GM19395 (cell line): ENCODE data around the gene LYVE1.

Experiments used
- ATAC-seq: cut with Tn5 transposase; IDR thresholded peaks from one replicate; pipeline ENCODE4 v1.9.1; 2021; ENCODE audit warnings: mild to moderate bottlenecking, moderate library complexity; ENCODE audit not compliant: unreplicated experiment

LYVE1 gene

GRCh38 chr11:10561043-10561818 is 7.2 kb downstream of the LYVE1 start:
- ATAC-seq: no peak

DNA sequence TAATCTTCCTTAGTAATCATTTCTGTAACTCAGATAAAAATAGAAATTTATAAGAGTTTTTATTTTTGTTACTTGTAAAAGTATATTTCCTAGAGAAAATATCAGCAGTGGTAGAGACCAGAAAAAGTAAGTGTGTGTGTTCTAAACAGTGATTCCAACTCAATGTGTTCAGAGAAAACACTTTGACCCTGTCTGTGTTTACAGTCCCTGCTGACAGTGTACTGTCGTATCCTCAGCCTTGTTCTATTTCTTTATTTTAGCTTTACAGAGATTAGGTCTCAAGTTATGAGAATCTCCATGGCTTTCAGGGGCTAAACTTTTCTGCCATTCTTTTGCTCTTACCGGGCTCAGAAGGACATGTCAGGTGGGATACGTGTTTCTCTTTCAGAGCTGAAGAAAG is 10.2 kb downstream of the LYVE1 start:
- no peak for ATAC-seq

DNA sequence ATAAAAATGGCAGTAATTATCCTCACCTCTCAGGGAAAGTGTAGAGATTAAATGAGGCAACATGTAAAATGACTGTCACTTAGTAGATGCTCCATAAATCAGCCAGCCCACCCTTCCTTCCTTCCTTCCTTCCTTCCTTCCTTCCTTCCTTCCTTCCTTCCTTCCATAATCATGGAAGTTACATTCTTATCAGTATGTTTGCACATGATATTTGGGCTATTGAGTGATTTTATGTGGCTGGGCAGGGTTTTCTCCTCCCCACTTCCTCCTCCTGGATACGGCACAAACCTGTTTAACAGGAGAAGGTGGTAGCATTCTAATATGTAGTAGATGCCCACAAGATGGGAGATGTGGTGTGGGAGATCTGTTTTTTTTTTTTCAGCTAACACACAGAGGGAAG is 11.9 kb downstream of the LYVE1 start:
- no peak for ATAC-seq

DNA sequence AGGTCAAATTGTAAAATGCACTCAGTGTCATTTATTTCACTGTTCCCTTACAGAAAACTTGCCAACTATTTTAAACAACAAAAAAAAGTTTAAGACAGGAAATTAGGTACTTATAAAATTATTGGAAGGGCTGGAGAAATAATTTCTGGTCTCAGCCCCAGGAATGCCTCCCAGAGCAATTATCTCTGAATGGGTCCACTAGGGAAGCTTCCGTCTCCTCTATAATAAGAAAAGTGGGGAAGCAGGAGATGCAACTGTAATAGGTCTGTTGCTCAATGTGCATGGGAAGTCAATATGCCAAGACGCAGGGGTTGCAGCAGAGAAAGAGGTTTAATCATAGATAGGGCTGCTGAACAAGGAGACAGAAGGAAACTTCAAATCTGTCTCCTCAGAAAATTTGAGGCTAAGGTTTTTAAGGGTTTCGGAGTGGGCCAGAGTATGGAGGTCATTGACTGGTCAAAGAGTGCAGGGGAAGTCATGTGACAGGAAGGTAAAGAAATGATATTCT is 16.6 kb downstream of the LYVE1 start:
- ATAC-seq: no peak

GRCh38 chr11:10551290-10551592 is 17.2 kb downstream of the LYVE1 start:
- no peak for ATAC-seq

DNA sequence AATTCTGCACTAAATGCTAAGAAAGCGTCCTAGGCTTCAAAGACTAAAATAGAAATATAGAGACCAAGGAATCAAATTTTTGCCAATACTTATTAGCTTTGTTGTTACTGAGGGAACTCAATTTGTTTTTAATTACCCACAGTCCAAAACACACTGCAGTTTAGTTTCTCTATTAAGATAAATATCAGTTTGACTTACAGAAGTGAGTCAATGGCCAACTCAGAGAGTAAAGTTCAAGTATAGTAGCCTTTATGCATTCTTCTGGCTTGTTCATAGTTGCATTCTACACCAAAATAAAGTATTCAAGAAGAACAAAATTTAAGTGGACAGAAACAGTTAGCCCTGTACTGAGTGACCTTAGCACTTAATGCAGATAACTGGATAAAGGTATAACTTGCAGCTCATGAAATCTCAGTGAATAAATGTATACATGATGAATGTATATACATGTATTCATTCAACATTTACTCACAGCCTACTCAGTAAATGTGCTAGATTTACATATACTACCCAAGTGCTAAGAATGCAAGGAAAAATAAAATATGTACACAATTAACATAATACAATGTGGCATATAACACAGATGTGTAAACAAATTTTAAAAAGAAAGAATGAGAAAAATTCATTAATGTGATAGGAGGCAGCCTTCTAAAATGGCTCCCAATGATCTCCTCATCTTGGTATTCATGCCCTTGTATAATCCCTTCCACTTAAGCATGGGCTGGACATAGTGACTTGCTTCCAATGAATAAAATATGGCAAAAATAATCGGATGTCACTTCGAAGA is 17.8 kb downstream of the LYVE1 start:
- ATAC-seq: no peak

DNA sequence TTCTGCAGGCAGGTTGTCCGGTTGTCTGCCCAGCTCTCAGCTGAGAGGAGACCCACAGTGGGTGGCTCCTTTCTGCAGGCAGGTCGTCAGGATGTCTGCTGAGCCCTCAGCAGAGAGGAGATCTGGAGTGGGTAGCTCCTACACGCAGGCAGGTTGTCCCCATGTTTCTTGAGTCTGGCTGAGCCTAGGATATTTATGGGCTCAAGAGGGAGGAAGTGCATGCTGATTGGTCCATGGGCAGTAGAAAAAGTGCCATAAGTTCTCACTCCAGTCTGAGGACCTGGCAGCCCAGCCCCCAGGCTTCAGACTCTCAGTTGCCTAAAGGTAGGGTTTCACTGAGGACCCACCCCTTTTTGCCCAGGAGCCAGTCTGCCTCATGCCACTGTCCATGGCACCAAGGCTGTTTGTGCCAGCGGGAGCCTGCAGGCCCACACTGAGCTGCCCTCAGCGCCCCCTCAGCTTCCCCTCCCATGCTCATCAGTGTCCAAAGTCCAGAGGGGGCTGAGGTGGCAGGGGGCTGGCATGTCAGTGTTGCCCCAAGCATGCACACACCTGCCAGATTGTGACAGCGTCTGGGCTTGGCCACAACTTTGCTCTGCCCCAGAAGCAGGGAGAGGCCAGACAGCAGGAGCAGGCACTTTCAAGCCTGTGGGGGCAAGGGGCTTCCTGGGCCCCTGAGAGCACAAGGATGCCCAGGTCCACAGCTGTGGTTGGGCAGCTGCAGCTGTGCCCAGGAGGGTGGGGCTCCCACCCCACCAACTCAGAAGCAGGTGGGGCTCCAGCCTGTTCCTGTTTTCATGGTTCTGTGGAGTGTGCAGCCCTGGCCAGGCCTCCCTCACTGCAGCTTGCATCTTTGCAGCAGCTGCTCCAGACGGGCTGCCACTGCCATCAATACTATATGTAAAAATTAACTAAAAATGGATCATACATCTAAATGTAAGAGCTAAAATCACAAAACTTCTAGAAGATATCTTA is 23.7 kb downstream of the LYVE1 start:
- ATAC-seq: no peak

DNA sequence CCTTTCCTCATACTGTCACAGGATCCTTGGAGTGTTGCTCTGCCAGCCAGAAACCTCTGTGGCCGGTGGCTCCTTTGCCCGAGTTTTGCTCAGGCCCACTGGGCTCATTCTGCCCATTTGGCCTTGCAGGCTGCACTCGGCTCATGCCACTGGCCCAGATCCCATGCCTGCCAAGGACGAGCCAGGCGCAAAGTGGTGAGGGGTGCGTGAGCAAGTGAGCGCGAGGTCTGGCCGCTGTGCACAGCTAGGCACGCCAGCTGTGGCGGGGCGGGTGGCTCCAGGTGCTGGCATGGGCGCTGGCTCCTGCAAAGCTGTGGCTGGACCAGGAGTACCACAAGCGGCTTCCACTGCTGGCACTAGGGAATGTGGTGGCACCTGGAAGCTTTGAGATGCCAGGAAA is 24.7 kb downstream of the LYVE1 start:
- ATAC-seq: no peak

DNA sequence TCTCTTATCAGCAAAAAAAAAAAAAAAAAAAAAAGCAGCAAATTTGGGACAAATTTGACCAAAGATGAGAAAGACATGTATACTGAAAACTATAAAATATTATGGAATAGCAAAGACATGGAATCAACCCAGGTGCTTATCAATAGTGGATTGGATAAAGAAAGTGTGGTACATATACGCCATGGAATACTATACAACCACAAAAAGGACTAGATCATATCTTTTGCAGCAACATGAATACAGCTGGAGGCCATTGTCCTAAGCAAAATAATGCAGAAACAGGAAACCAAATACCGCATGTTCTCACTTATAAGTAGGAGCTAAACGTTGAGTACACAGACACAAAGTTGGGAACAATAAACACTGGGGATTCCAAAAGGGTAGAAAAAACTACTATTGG is 25.7 kb downstream of the LYVE1 start:
- ATAC-seq: no peak

DNA sequence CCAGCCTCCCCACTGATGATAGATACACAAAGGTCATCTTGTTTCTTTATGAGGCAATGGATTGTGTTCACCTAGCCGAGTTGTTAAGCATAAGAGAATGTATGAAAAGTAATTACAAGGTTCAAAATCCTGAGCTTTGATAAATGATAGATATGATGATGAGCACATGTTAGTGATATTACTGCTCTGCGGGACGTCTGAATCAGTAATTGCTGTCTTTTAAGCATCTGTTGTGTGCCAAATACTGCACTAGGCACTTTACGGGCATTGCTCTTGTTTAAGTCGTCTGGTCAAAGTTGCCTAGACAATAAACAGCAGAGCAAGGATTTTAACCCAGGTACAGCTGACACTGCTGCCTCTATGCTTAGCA is 26.9 kb downstream of the LYVE1 start:
- no peak for ATAC-seq

- ATAC-seq: peak; percentile 99
Observed at GRCh38 chr11:10540915-10541560, 27.4 kb downstream of the LYVE1 start, which contains the start of gene RNF141. Gene RNF141, minus strand, starts transcription at chr11:10541187. Its CDS starts 7,029 bp downstream, at chr11:10534158.

GRCh38 chr11:10540546-10540914 is 27.9 kb downstream of the LYVE1 start:
- peak; percentile 35 for ATAC-seq

- no peak for ATAC-seq
Observed at GRCh38 chr11:10539339-10539738, 29.1 kb downstream of the LYVE1 start.

- no peak for ATAC-seq
Observed at GRCh38 chr11:10538924-10539323, 29.5 kb downstream of the LYVE1 start.

- ATAC-seq: no peak
Observed at GRCh38 chr11:10537600-10537999, 30.9 kb downstream of the LYVE1 start.

DNA sequence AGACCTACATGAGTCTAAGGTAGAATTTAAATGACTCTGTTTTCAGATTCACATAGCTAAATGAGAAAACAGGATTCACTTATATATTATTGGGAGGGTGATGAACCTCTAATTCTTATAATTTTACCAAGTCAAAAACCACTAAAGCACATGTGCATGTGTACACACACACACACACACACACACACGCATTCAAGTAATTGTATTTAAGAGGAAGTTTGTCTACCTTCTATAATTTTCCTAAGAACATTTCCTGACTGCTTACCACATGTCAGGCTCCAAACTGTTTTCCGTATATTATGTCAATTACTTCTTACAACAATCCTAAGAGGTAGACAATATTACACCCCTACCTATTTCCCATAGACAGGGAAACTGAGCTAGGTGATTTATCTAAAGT is 34.1 kb downstream of the LYVE1 start:
- no peak for ATAC-seq

DNA sequence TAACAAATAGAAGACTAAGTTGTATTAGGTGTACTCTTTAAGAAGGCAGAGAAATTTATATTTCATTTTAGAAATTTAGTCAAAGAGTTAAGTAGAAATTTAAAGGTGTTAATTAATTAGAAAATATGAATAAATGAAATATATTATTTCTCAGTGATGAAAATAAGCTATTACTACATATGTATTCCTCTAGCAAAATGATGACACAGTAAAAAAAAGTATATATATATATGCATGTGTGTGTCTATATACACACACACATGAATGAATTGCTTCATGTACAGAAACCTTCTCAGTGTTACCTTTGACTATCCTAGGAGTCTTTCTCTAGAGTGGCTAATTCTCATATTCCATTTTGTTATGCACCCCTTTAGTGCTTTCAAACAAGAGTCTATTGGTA is 35.1 kb downstream of the LYVE1 start:
- no peak for ATAC-seq

DNA sequence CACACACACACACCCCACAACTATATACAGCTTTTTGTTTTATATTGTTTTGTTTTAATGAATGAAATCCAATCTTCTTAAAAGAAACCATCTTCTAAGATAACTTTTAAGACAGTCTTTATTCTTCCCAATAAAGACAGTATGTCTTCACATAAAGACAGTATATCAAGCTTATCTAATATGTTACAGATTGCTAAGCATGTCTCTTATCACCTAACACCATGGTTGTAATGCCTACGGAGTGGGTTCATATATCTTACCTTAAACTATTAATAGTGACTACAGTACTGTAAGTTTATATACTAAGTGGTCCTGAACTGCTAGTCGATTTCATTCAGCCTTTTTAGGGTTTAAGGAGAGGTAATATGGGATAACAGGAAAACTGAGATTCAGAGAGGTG is 35.9 kb downstream of the LYVE1 start:
- no peak for ATAC-seq

GRCh38 chr11:10529279-10529678 is 39.2 kb downstream of the LYVE1 start:
- ATAC-seq: no peak

DNA sequence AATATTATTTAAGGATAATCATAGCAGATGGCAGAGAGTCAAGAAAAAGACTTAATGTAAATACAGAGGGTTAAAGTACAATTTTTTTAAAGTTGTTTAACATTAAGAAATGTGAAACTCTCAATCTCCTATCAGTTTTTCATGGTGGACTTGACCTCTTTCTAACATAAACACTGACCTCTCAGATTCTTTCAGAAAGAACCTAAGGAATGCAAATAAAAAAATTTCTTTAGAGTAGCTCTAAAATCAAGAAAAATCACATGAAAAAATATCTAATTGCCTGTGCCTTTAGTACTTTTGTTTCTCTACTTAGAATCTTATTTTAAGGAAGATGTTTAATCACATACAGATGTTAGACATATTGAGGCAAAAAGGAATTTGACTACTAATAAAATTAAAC is 40.3 kb downstream of the LYVE1 start:
- ATAC-seq: no peak
